Choroid plexus epithelial cell (primary cell): Measurements from ENCODE around the gene AFAP1.

Experiments
- DNase-seq: peaks from one replicate; pipeline ENCODE4 v3.0.0-alpha.2; 2010; ENCODE audit warnings: low read depth
- H3K4me3 ChIP-seq: 2 replicates; pipeline ENCODE4 v1.5.1; 2011; ENCODE audit warnings: low read depth, mild to moderate bottlenecking, control low read depth, low read length, moderate library complexity
- CTCF ChIP-seq: conservative IDR thresholded peaks from 2 replicates; pipeline ENCODE4 v1.5.1; 2011; ENCODE audit warnings: low read depth, mild to moderate bottlenecking, control low read depth, inconsistent platforms, low read length, moderate library complexity

AFAP1 gene

GRCh38 chr4:7766086-7766485 is 173.6 kb downstream of the AFAP1 start:
- H3K4me3 ChIP-seq: no peak overlapping the region
- no peak for TF ChIP-seq CTCF
- no peak for DNase-seq

DNA sequence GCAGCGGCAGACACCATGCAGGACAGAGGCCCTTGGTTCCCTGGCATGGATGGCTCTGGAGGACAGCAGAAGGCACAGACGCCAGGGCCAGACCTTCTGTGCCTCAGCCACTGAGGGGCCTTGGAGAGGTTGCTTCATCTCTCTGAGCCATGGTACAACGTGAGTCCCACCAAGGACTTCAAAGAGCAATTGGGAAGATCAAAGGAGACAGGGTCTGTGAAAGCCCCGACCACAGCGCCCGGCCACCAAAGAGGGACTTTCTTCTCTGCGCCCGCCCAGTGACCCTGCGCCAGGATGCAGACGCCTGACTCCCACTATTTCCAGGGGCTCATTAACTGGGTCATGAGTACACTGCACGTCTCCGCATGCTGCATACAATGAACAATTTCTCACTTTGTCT is 174.0 kb downstream of the AFAP1 start:
- no peak overlapping the region for H3K4me3 ChIP-seq
- TF ChIP-seq CTCF: no peak
- DNase-seq: no peak

DNA sequence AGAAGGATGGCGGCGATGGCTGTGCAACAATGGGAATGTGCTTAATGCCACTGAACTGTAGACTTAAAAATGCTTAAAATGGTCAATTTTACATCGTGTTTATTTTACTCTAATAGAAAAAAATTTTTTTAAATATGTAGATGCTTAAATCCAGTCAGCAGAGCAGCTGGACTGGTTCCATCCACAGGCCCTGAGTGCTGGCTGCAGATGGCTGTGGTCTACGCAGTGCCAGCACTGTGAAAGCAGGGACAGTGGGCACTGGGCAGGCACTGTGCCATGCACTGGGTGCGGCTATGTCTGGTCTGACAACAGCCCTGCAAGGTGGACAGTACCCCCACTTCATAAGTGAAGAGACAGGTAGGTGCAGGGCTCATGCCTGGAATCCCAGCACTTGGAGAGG is 175.2 kb downstream of the AFAP1 start:
- no peak for DNase-seq
- TF ChIP-seq CTCF: no peak
- no peak overlapping the region for H3K4me3 ChIP-seq

DNA sequence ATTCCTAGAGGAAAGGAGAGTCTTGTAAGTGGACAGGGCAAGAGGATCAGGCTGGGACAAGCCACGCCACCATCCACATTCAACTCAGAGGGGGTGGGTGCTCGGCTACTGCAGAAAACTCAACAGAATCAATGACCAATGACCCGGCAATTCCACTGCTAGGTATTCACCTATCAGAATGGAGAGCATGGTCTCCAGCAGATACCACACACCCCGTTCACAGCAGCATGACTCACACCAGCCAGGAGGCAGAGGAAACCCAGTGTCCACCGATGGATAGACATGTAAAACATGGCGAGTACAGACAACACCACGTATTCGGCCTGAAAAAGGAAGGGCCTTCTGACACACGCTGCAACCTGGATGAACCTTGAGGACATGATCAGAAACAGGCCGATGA is 175.9 kb downstream of the AFAP1 start:
- no peak for TF ChIP-seq CTCF
- peak; percentile 93 for DNase-seq
- H3K4me3 ChIP-seq: no peak overlapping the region

DNA sequence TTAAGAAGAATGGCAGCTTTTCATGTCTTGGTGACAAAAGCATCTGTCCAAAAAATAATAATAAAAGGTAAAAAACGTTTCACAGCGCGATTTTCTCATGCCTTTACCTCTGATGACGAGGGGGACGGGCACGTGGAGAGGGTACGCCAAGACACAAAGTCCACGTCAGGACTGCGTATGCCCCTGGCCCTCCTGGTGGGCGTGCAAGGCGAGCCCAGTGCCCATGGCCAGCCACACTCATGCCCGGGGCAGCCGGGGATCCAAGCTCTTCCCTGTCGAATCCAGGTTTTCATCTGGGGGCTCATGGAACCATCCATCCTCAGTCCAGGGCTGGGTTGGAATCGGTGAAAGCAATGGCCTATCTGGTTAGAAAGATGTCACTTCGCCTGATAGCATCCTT is 176.6 kb downstream of the AFAP1 start:
- no peak for DNase-seq
- TF ChIP-seq CTCF: no peak
- no peak overlapping the region for H3K4me3 ChIP-seq

- TF ChIP-seq CTCF: no peak
- DNase-seq: no peak
- H3K4me3 ChIP-seq: no peak overlapping the region
Observed at GRCh38 chr4:7762376-7763030, 177.2 kb downstream of the AFAP1 start.

DNA sequence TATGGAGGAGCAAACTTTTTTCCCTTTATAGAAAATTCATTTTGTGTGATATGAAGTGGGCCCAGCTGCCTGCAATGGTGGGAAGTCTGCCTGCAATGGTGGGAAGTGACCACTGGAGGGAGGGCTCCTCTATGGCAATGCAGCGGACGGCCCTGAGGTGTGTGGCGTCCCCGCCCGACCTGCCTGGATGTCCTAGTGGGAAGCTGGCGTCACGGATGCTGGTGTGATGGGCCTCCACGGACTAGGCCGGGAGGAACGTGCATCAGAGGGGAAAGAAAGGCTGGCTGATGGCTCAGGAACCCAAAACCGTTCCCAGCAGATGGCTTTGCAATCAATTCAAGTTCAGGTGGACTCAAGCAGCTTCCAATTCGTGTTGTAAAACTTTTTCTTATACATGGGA is 177.9 kb downstream of the AFAP1 start:
- H3K4me3 ChIP-seq: no peak overlapping the region
- peak; percentile 85 for DNase-seq
- peak; percentile 91 for TF ChIP-seq CTCF
